Astrocyte (in vitro differentiated cells and primary cell): Measurements from ENCODE around the gene PLD6.

ENCODE experiments used
- CTCF ChIP-seq: IDR thresholded peaks from 2 replicates; pipeline ENCODE4 v1.5.1; 2011; ENCODE audit warnings: low read depth, mild to moderate bottlenecking, inconsistent platforms, low read length, moderate library complexity; ENCODE audit not compliant: insufficient read depth
- EZH2 ChIP-seq: IDR thresholded peaks from 2 replicates; pipeline ENCODE4 v1.6.1; 2012; ENCODE audit warnings: mild to moderate bottlenecking, low read length, inconsistent platforms; ENCODE audit not compliant: insufficient read depth

DNA sequence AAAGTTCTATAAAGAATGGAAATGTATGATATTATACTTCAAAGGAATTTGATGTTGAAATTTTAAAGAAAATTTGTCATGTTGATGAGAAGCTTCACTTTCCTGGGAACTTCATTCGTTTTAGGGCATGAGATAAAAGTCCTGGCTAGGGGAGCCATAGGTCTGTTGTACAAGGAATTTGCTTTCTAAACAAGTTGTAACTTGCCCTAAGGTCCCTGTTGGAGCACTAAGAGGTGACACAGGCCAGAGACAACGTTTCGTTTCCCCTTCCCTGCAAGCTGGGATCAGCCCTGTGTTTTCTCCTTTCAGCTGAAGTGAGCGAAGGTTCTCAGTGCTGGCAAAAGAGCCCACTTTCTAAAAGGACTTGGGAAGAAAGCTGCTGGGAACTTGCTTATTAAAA, 16.6 kb downstream of the PLD6 start:
- TF ChIP-seq CTCF, result no peak
- TF ChIP-seq EZH2, result no peak
